Thoracic aorta (tissue), 2 donors: ENCODE results near the gene ATG7. TPM values are rescaled to one million over a fixed set of nuclear protein-coding genes. Genes with fewer than 3 reads are reported as not detected.

Source experiments
- ATAC-seq: fragments of 150-250 bp; one replicate; pipeline ENCODE4 v1.8.0; 2017; ENCODE audit warnings: low read depth; ENCODE audit not compliant: insufficient number of reproducible peaks, low FRiP score
- DNase-seq: peaks from one replicate; pipeline ENCODE4 v3.0.0-alpha.2; 2020; ENCODE audit warnings: low spot score
- H3K27ac ChIP-seq, 2 donors: fragments of 200-600 bp; sonication (generic); 1 replicate in 1 of 2; 2 replicates in 1 of 2; pipeline ENCODE4 v1.5.1; 2016; ENCODE audit warnings: mild to moderate bottlenecking in 2 of 2, moderate library complexity in 2 of 2
- H3K27me3 ChIP-seq: fragments of 200-600 bp; sonication (generic); replicated peaks from 2 replicates; pipeline ENCODE4 v1.6.0; 2016; ENCODE audit warnings: mild to moderate bottlenecking; ENCODE audit not compliant: insufficient read depth
- H3K36me3 ChIP-seq: fragments of 200-600 bp; sonication (generic); one replicate; pipeline ENCODE4 v1.5.1; 2016
- H3K4me1 ChIP-seq, 2 donors: fragments of 200-600 bp; sonication (generic); 1 replicate in 1 of 2; 2 replicates in 1 of 2; pipeline versions ENCODE4 v1.5.1 to v1.6.0; 2016; ENCODE audit warnings: low read depth in 2 of 2, mild to moderate bottlenecking in 1 of 2; ENCODE audit not compliant: control insufficient read depth in 1 of 2
- H3K4me3 ChIP-seq: fragments of 200-600 bp; sonication (generic); 2 replicates; pipeline ENCODE4 v1.5.1; 2016; ENCODE audit warnings: mild to moderate bottlenecking
- H3K9me3 ChIP-seq: fragments of 200-600 bp; sonication (generic); 2 replicates; pipeline ENCODE4 v1.5.1; 2016
- CTCF ChIP-seq: fragments of 200-600 bp; sonication (generic); IDR thresholded peaks from one replicate; pipeline ENCODE4 v1.5.1; 2019; ENCODE audit warnings: antibody characterized with exemption
- total RNA-seq, 2 donors: library from RNA; depleted of rRNA; stranded (reverse); fragments of >200 nt; gene quantifications; one replicate each; pipeline versions ENCODE4 v1.1.0 to v1.2.3, GENCODE V29; 2016

The ATG7 gene
- total RNA-seq, 2 donors from 2014 or later = 56.6 to 88.3 TPM

DNA sequence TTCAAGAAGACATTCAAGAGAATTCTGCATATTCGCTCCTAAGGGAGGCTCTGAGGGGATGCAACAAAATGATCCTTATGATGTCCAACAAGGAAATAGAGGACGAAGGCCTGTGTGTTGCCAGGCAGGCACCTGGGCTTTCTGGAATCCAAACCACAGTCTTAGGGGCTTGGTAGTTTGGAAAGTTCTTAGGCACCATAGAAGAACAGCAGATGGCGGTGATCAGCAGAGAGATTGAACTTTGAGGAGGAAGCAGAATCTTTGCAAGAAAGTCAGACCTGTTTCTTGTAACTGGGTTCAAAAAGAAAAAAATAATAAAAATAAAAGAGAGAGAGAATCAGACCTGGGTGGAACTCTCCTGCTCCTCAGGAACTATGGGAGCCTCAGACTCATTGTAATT is 11.7 kb upstream of the ATG7 start:
- no peak for TF ChIP-seq CTCF
- Histone ChIP-seq H3K9me3 (no peaks in the 10 kb centered on the region), H3K27me3 (no peaks in the 10 kb centered on the region), H3K36me3 (peaks cover 13% of the 10 kb centered on the region), H3K4me3 (no peak overlapping the region), H3K27ac (no peak overlapping the region), H3K4me1 (no peaks in the 10 kb centered on the region)
- DNase-seq = no peak
- ATAC-seq = no peak

- H3K4me3 ChIP-seq = no peak overlapping the region
- H3K4me1 ChIP-seq = peaks cover 8 to 18% of the 10 kb centered on the region in 2 donors
- H3K9me3 ChIP-seq = no peaks in the 10 kb centered on the region
Observed at GRCh38 chr3:11269007-11269406, 3.2 kb upstream of the ATG7 start.

DNA sequence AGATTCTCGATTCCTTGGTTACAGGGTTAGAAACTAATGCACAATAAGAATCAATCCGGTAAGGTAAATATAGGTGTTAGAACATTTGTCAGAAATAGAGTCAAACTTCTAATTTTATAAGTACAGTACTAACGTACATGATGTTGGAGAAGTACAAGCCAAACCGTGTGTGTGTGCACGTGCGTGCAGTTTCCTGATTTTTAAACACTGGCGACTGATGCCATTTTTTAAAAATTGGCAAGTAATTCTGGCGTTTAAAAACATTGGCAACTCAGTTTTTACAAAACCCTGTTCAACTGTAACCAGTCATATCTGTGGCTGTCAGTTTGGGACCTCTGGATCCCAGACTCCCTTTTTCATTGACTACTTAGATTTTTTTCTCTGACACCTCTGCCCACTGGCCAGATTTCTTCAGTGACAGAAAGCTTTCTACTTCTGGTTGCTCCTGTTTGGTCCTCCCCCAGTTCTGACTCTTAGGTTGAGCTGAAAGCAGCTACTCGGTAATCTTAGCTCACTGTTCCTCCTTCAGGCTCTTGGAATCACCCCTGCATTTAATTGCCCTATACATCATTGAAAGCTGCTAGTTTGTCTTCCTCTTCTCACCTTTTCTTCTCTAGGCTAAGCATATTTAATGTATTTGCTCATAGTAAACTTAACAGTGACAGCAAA is 843 bp downstream of the ATG7 start:
- Histone ChIP-seq H3K4me3 (peak overlapping the region; percentile 86), H3K27ac (peak overlapping the region; percentile 74 to 78), H3K9me3 (no peaks in the 10 kb centered on the region), H3K4me1 (peaks cover 8 to 21% of the 10 kb centered on the region in 2 donors), H3K27me3 (no peaks in the 10 kb centered on the region), H3K36me3 (no peaks in the 10 kb centered on the region)
- TF ChIP-seq CTCF = no peak
- DNase-seq = no peak
- ATAC-seq = no peak

More at GRCh38 chr3:11269007-11269406, 3.2 kb upstream of the ATG7 start:
- Histone ChIP-seq H3K36me3 (no peaks in the 10 kb centered on the region), H3K27me3 (no peaks in the 10 kb centered on the region), H3K27ac (no peak overlapping the region)
- ATAC-seq = no peak
- no peak for TF ChIP-seq CTCF
- DNase-seq = no peak

DNA sequence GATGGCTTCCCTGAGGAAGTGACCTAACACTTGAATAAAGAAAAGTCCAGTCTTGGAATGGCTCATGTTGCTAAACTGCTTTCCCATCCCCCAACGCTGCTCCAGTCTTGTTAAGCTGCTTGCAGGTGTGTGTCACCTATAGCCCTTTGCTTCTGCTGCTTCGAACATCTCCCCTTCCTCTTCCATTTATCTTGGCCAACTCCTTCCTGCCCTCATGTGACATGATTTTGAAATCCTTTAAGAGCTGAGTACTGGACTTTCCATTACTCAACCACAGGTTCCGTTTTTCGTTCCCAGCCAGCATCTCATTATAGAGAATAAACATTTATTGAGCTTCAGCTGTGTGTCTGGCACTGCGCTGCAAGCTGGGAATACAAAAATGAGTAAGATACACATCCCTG is 1.7 kb downstream of the ATG7 start:
- Histone ChIP-seq H3K36me3 (no peaks in the 10 kb centered on the region), H3K27me3 (no peaks in the 10 kb centered on the region), H3K9me3 (no peaks in the 10 kb centered on the region), H3K27ac (peak overlapping the region in 1 of 2 donors; percentile 8), H3K4me3 (peak overlapping the region; percentile 86), H3K4me1 (peaks cover 8 to 21% of the 10 kb centered on the region in 2 donors)
- no peak for DNase-seq
- no peak for ATAC-seq
- no peak for TF ChIP-seq CTCF

- Histone ChIP-seq H3K27me3 (no peaks in the 10 kb centered on the region), H3K4me3 (no peak overlapping the region), H3K4me1 (peaks cover 8 to 21% of the 10 kb centered on the region in 2 donors), H3K9me3 (no peaks in the 10 kb centered on the region), H3K27ac (no peak overlapping the region), H3K36me3 (no peaks in the 10 kb centered on the region)
- DNase-seq (no peak), ATAC-seq (no peak)
- TF ChIP-seq CTCF = no peak
Observed at GRCh38 chr3:11274566-11275142, 2.5 kb downstream of the ATG7 start.
